Effector memory CD4-positive, alpha-beta T cell (primary cell): ENCODE measurements around the gene LRRK1.

Source experiments
- DNase-seq, 3 donors: peaks; one replicate each; pipeline ENCODE4 v3.0.0-alpha.2; 2020
- H3K27ac ChIP-seq: 2 replicates; pipeline ENCODE4 v1.7.0; 2013; ENCODE audit warnings: mild to moderate bottlenecking, low read length, moderate library complexity; ENCODE audit not compliant: insufficient read depth, poor library complexity, severe bottlenecking
- H3K27me3 ChIP-seq: replicated peaks from 2 replicates; pipeline ENCODE4 v1.7.0; 2013; ENCODE audit warnings: mild to moderate bottlenecking, low read length; ENCODE audit not compliant: insufficient read depth, control insufficient read depth, poor library complexity, severe bottlenecking
- H3K36me3 ChIP-seq: 2 replicates; pipeline ENCODE4 v1.7.0; 2013; ENCODE audit warnings: mild to moderate bottlenecking, low read length, moderate library complexity; ENCODE audit not compliant: control insufficient read depth, insufficient read depth
- H3K4me1 ChIP-seq: 2 replicates; pipeline ENCODE4 v1.7.0; 2013; ENCODE audit warnings: low read length, mild to moderate bottlenecking; ENCODE audit not compliant: control insufficient read depth, insufficient read depth, poor library complexity, severe bottlenecking
- H3K4me3 ChIP-seq: 2 replicates; pipeline ENCODE4 v1.7.0; 2013; ENCODE audit warnings: low read length, low read depth, mild to moderate bottlenecking; ENCODE audit not compliant: insufficient read depth, poor library complexity, severe bottlenecking
- H3K9me3 ChIP-seq: 2 replicates; pipeline ENCODE4 v1.7.0; 2013; ENCODE audit warnings: mild to moderate bottlenecking, low read length, moderate library complexity; ENCODE audit not compliant: control insufficient read depth

Gene LRRK1

GRCh38 chr15:101022306-101022705 is 103.1 kb downstream of the LRRK1 start:
- Histone ChIP-seq H3K4me3 (no peak overlapping the region), H3K27me3 (no peaks in the 10 kb centered on the region), H3K36me3 (no peaks in the 10 kb centered on the region), H3K4me1 (no peaks in the 10 kb centered on the region), H3K27ac (no peak overlapping the region), H3K9me3 (no peaks in the 10 kb centered on the region)
- DNase-seq, result no peak

- Histone ChIP-seq H3K27ac (no peak overlapping the region), H3K27me3 (no peaks in the 10 kb centered on the region), H3K36me3 (no peaks in the 10 kb centered on the region), H3K4me1 (no peaks in the 10 kb centered on the region), H3K4me3 (no peak overlapping the region), H3K9me3 (no peaks in the 10 kb centered on the region)
- DNase-seq, result no peak
Measured at GRCh38 chr15:101022876-101023275, 103.7 kb downstream of the LRRK1 start.

GRCh38 chr15:101023501-101024072 is 104.4 kb downstream of the LRRK1 start:
- Histone ChIP-seq H3K27me3 (no peaks in the 10 kb centered on the region), H3K27ac (no peak overlapping the region), H3K9me3 (no peaks in the 10 kb centered on the region), H3K4me1 (no peaks in the 10 kb centered on the region), H3K36me3 (no peaks in the 10 kb centered on the region), H3K4me3 (no peak overlapping the region)
- no peak for DNase-seq

GRCh38 chr15:101024073-101024695 is 105.0 kb downstream of the LRRK1 start:
- no peak overlapping the region for H3K27ac ChIP-seq
- no peak for DNase-seq
- no peaks in the 10 kb centered on the region for H3K9me3 ChIP-seq
- no peaks in the 10 kb centered on the region for H3K27me3 ChIP-seq
- no peaks in the 10 kb centered on the region for H3K36me3 ChIP-seq
- H3K4me3 ChIP-seq, result no peak overlapping the region
- no peaks in the 10 kb centered on the region for H3K4me1 ChIP-seq

- Histone ChIP-seq H3K4me1 (no peaks in the 10 kb centered on the region), H3K4me3 (no peak overlapping the region), H3K27ac (no peak overlapping the region), H3K27me3 (no peaks in the 10 kb centered on the region), H3K9me3 (no peaks in the 10 kb centered on the region), H3K36me3 (no peaks in the 10 kb centered on the region)
- no peak for DNase-seq
Measured at GRCh38 chr15:101024706-101025500, 105.7 kb downstream of the LRRK1 start.

- no peak overlapping the region for H3K27ac ChIP-seq
- no peaks in the 10 kb centered on the region for H3K4me1 ChIP-seq
- H3K9me3 ChIP-seq, result no peaks in the 10 kb centered on the region
- H3K4me3 ChIP-seq, result no peak overlapping the region
- DNase-seq, result no peak
- H3K36me3 ChIP-seq, result no peaks in the 10 kb centered on the region
- no peaks in the 10 kb centered on the region for H3K27me3 ChIP-seq
Measured at GRCh38 chr15:101025501-101025885, 106.3 kb downstream of the LRRK1 start.

GRCh38 chr15:101025896-101026631 is 106.9 kb downstream of the LRRK1 start:
- no peak overlapping the region for H3K4me3 ChIP-seq
- DNase-seq, result no peak
- no peaks in the 10 kb centered on the region for H3K4me1 ChIP-seq
- no peaks in the 10 kb centered on the region for H3K36me3 ChIP-seq
- no peaks in the 10 kb centered on the region for H3K27me3 ChIP-seq
- H3K9me3 ChIP-seq, result no peaks in the 10 kb centered on the region
- no peak overlapping the region for H3K27ac ChIP-seq

GRCh38 chr15:101026656-101027272 is 107.6 kb downstream of the LRRK1 start:
- no peak overlapping the region for H3K27ac ChIP-seq
- H3K4me1 ChIP-seq, result no peaks in the 10 kb centered on the region
- no peak overlapping the region for H3K4me3 ChIP-seq
- DNase-seq, result no peak
- H3K36me3 ChIP-seq, result no peaks in the 10 kb centered on the region
- no peaks in the 10 kb centered on the region for H3K27me3 ChIP-seq
- H3K9me3 ChIP-seq, result no peaks in the 10 kb centered on the region

GRCh38 chr15:101027273-101027901 is 108.2 kb downstream of the LRRK1 start:
- Histone ChIP-seq H3K4me1 (no peaks in the 10 kb centered on the region), H3K36me3 (no peaks in the 10 kb centered on the region), H3K9me3 (no peaks in the 10 kb centered on the region), H3K27me3 (no peaks in the 10 kb centered on the region), H3K27ac (no peak overlapping the region), H3K4me3 (no peak overlapping the region)
- DNase-seq, result no peak
